Epithelial cell of prostate (primary cell): ENCODE results near the gene AMDHD1.

Source experiments
- DNase-seq: peaks from one replicate; pipeline ENCODE4 v3.0.0-alpha.2; 2011; ENCODE audit warnings: low read depth, low spot score
- H3K27ac ChIP-seq: fragments of 450-650 bp; 2 replicates; pipeline ENCODE4 v1.5.1; 2017; ENCODE audit warnings: mild to moderate bottlenecking

The AMDHD1 gene

DNA sequence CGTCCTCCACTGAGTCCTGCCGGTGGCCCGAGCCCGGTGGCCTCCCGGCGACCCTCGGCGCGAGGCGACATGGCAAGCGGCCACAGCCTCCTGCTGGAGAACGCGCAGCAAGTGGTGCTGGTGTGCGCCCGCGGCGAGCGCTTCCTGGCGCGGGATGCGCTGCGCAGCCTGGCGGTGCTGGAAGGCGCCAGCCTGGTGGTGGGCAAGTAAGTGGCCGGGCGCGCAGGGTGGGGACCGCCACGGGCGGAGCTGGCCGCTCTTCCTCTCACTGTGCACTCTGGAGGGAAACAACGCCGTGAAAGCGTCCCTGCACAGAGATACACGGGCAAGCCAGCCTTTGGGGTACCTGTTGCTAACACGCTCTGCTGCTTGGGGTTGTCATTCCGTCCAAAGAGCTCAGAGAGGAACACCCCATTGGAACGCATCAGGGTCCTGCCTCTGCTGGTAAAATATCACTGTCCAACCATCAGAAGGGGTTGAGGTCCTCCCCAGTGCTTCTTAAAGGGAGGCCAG lies at the start of gene AMDHD1:
Gene AMDHD1 (plus strand): TSS at position 2 of the 513 bp plus-strand sequence. CDS start 68 bp downstream, at position 70.
- peak within 1 kb of the TSS; percentile 47 for H3K27ac ChIP-seq
- DNase-seq = no peak

DNA sequence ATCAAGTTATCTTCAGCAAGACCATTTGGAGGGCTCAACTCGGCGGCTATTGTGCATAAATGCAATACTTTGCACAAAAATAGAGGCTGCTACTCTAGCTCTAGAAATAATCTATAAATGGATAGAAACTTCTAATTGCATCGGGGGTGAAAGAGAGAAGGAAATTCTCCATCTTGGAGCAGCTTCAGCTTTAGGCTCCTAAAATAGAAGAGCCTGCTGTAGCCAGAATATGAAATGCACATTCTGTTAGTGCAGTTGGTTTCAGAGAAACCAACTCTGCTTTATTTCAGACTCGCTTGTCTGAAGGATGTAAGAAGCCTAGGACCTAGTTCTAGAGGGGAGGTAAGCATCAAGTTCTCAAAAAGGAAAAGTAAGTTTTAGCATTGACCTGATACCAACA lies 46.3 kb upstream of the AMDHD1 start:
- no peak for DNase-seq
- no peak overlapping the region for H3K27ac ChIP-seq

GRCh38 chr12:95898081-95898480 lies 45.0 kb upstream of the AMDHD1 start:
- no peak overlapping the region for H3K27ac ChIP-seq

GRCh38 chr12:95908573-95908972 lies 34.6 kb upstream of the AMDHD1 start:
- DNase-seq = no peak
- H3K27ac ChIP-seq = no peak overlapping the region

More at GRCh38 chr12:95898081-95898480, 45.0 kb upstream of the AMDHD1 start:
- DNase-seq = no peak

- no peak for DNase-seq
- H3K27ac ChIP-seq = no peak overlapping the region
Observed at GRCh38 chr12:95909871-95910270, 33.3 kb upstream of the AMDHD1 start.

GRCh38 chr12:95918194-95918993 lies 24.7 kb upstream of the AMDHD1 start:
- DNase-seq = no peak
- H3K27ac ChIP-seq = no peak overlapping the region

- no peak overlapping the region for H3K27ac ChIP-seq
- DNase-seq = no peak
Observed at GRCh38 chr12:95919110-95919509, 24.0 kb upstream of the AMDHD1 start.

- no peak overlapping the region for H3K27ac ChIP-seq
- no peak for DNase-seq
Observed at GRCh38 chr12:95922231-95922630, 20.9 kb upstream of the AMDHD1 start.

DNA sequence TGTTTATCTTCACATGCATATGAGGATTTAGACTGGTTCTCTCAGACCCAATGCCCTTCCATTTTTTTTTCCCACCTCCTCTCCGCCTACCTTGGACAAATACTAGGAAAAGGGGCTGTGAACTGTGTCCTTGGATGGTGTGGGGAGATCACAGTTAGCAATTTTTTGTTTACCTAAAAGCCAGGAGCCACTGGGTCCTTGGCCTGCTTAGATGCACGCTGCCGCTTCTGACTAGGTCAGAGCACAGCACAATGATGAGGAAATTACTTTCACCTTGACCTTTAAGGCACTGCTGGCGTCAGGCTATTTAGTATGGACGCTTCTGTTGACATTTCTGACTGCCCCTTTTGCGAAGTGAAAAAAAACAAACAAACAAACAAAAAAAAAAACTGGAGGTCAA lies 2.6 kb upstream of the AMDHD1 start:
- no peak overlapping the region for H3K27ac ChIP-seq
- no peak for DNase-seq

- no peak for DNase-seq
- peak overlapping the region; percentile 47 for H3K27ac ChIP-seq
Observed at GRCh38 chr12:95942101-95942523, 1.0 kb upstream of the AMDHD1 start.

DNA sequence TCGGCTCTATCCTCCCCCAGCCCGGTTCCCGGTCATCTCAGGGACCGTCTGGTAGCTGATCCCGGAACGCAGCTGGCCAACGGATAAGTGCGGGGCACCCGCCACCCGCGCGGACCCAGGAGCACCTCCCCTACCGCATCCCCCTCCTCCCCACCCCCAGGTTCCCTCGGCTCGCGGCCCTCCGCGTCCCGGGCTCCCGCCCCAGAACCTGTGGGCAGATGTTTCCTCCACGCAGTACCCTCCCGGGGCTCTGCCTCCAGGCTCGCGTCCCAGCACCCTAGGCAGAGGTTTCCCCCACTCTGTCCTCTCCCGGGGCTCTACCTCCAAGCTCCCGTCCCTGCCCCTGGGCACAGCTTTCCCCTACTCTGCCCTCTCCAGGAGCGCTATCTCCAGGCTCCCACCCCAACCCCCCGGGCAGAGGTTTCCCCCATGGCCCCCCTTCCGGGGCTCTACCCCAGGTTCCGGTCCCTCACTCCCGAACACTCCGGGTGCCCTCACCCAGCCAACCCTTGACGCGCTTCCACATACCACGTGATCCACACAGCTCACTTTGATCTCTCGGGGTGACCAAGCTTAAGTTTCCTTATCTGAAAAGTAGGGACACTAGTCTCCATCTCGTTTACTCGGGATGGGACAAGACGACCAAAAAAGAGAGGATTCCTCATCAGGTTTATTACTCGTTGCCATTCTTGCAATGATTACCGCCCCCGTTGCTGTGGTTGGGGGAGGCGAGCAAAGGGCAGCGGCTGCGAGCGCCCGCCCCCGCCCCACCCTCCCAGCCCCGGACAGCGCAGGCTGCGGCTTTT lies 404 bp upstream of the AMDHD1 start, which contains the start of gene CCDC38:
Gene CCDC38 (minus strand): TSS at position 91 of the 806 bp plus-strand sequence. CDS start 6,105 bp downstream, outside the sequence.
- H3K27ac ChIP-seq = peak within 1 kb of the TSS; percentile 47
- DNase-seq = peak; percentile 14

DNA sequence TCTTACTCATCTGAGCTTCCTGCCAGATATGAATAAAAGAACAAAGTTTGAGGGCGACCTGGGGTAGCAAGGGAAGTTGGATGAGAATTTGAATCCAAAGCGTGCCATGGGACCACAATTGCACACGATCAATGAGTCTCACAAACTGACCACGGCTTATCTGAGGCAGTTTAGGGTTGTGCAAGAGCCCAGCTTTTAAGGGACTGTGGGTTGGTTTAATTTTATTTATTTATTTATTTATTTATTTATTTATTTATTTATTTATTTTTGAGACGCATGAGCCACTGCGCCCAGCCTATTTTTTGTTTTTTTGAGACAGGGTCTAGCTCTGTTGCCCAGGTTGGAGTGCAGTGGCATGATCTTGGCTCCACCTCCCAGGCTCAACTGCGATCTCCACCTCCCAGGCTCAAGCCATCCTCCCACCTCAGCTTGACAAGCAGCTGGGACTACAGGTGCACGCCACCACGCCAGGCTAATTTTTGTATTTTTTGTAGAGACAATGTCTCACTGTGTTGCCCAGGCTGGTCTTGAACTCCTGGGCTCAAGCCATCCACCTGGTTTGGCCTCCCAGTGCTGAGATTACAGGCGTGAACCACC lies 1.1 kb downstream of the AMDHD1 start:
- no peak for DNase-seq
- H3K27ac ChIP-seq = no peak overlapping the region

- no peak for DNase-seq
Observed at GRCh38 chr12:95949477-95950206, 6.5 kb downstream of the AMDHD1 start.

GRCh38 chr12:95951515-95951914 lies 8.4 kb downstream of the AMDHD1 start:
- DNase-seq = no peak
- H3K27ac ChIP-seq = no peak overlapping the region

More at GRCh38 chr12:95949477-95950206, 6.5 kb downstream of the AMDHD1 start:
- H3K27ac ChIP-seq = no peak overlapping the region

DNA sequence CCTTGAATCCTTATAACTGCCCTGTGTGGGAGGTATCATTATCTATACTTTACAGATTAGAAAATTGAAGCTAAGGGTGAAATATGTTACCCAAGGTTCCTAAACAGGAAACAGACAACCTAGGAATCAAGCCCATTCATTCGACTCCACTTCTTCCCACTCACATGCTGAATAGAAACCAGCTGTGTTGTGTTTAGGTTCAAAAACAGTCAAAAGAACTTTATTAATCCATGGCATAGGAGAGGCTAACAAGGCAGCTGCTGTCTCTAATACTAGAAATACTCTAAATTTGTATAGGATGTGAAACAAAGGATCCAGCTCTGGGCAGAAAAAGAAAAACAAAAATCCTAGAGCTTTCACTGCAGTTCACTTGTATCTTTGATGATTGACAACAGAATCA lies 9.9 kb downstream of the AMDHD1 start:
- no peak for DNase-seq
- no peak overlapping the region for H3K27ac ChIP-seq

GRCh38 chr12:95955549-95956159 lies 12.5 kb downstream of the AMDHD1 start:
- DNase-seq = no peak
- H3K27ac ChIP-seq = no peak overlapping the region

GRCh38 chr12:95956557-95957145 lies 13.5 kb downstream of the AMDHD1 start:
- H3K27ac ChIP-seq = no peak overlapping the region
- no peak for DNase-seq

DNA sequence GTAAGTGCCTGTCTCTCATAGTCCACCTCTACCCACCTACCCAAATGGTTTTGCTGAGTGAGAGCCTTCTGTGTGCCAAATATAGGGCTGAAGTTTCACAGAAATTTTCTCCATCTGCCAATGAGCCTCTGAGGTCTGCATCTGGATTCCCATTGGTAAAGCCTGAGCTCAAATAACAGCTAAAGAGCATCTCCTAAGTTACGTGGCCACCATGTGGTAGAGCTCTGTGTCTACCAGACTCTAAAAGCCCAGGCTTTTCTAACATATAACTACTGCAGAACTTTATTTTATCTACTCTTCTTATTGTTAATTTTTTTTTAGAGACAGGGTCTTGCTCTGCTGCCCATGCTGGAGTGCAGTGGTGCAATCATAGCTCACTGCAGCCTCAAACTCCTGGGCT lies 16.0 kb downstream of the AMDHD1 start:
- DNase-seq = no peak
- H3K27ac ChIP-seq = no peak overlapping the region

DNA sequence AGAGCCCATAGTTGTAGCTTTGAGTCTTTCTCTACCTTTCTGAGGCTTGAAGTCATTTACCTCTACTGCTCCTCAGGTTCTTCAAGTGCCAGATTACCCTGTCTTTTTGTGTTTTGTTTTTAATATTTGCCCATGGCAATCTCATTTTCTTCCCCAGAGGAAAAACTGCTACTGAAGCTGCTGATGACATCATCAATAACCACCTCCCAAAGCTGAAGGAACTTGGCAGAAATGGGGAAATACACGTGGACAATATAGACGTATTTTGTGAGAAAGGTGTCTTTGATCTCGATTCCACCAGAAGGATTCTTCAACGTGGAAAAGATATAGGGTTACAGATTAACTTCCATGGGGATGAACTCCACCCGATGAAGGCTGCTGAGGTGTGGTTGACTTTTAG lies 17.1 kb downstream of the AMDHD1 start:
- H3K27ac ChIP-seq = no peak overlapping the region
- DNase-seq = no peak
